Activated CD4-positive, alpha-beta T cell treated with anti-CD3 and anti-CD28 coated beads for 1 hour (primary cell): ENCODE data around the gene FKBP5.
A peak's percentile ranks its signal among the peaks of the same experiment; 100 is the strongest.
"Not testable (repeated sequence)": the region's sequence is repeated elsewhere in the genome, so short reads cannot be mapped to it uniquely, and the experiment has no call there.

ENCODE experiments used
- DNase-seq: peaks from one replicate; pipeline ENCODE4 v3.0.0-alpha.2; 2020

The FKBP5 gene

GRCh38 chr6:35607517-35608233, 81.0 kb downstream of the FKBP5 start:
- DNase-seq = no peak

GRCh38 chr6:35605600-35605999, 83.1 kb downstream of the FKBP5 start:
- DNase-seq = no peak

GRCh38 chr6:35603326-35604202, 85.2 kb downstream of the FKBP5 start:
- DNase-seq = no peak

- no peak for DNase-seq
Observed at GRCh38 chr6:35602133-35602946, 86.4 kb downstream of the FKBP5 start.

GRCh38 chr6:35601331-35602132, 87.2 kb downstream of the FKBP5 start:
- peak; percentile 46 for DNase-seq

- DNase-seq = no peak
Observed at GRCh38 chr6:35600659-35601125, 88.0 kb downstream of the FKBP5 start.

GRCh38 chr6:35599761-35600658, 88.7 kb downstream of the FKBP5 start:
- DNase-seq = no peak

- DNase-seq = not testable (repeated sequence)
Observed at GRCh38 chr6:35598621-35599020, 90.1 kb downstream of the FKBP5 start.

GRCh38 chr6:35596448-35597442, 92.0 kb downstream of the FKBP5 start:
- no peak for DNase-seq

- DNase-seq = no peak
Observed at GRCh38 chr6:35594503-35595186, 94.1 kb downstream of the FKBP5 start.

- no peak for DNase-seq
Observed at GRCh38 chr6:35592178-35592577, 96.5 kb downstream of the FKBP5 start.

- no peak for DNase-seq
Observed at GRCh38 chr6:35590622-35591066, 98.1 kb downstream of the FKBP5 start.

- DNase-seq = no peak
Observed at GRCh38 chr6:35589904-35590303, 98.8 kb downstream of the FKBP5 start.

GRCh38 chr6:35589201-35589739, 99.4 kb downstream of the FKBP5 start:
- no peak for DNase-seq

- DNase-seq = no peak
Observed at GRCh38 chr6:35587167-35587566, 101.5 kb downstream of the FKBP5 start.

- no peak for DNase-seq
Observed at GRCh38 chr6:35586542-35586941, 102.2 kb downstream of the FKBP5 start.

- DNase-seq = no peak
Observed at GRCh38 chr6:35585658-35586057, 103.1 kb downstream of the FKBP5 start.

- DNase-seq = peak; percentile 51
Observed at GRCh38 chr6:35583893-35584688, 104.6 kb downstream of the FKBP5 start.
